ENCODE measurements around the gene CLCN7. TPM values are rescaled to one million over a fixed set of nuclear protein-coding genes. Genes with fewer than 3 reads are reported as not detected.
"Not testable (repeated sequence)": the region's sequence is repeated elsewhere in the genome, so short reads cannot be mapped to it uniquely, and the experiment has no call there.

CLCN7 gene
- total RNA-seq, 1 donor from 2014 or later = 80.8 TPM

- DNase-seq (ENCODE audit: low spot score) = no peak
These were observed 29.2 kb downstream of the CLCN7 start for GRCh38 chr16:1445518-1446203.

DNA sequence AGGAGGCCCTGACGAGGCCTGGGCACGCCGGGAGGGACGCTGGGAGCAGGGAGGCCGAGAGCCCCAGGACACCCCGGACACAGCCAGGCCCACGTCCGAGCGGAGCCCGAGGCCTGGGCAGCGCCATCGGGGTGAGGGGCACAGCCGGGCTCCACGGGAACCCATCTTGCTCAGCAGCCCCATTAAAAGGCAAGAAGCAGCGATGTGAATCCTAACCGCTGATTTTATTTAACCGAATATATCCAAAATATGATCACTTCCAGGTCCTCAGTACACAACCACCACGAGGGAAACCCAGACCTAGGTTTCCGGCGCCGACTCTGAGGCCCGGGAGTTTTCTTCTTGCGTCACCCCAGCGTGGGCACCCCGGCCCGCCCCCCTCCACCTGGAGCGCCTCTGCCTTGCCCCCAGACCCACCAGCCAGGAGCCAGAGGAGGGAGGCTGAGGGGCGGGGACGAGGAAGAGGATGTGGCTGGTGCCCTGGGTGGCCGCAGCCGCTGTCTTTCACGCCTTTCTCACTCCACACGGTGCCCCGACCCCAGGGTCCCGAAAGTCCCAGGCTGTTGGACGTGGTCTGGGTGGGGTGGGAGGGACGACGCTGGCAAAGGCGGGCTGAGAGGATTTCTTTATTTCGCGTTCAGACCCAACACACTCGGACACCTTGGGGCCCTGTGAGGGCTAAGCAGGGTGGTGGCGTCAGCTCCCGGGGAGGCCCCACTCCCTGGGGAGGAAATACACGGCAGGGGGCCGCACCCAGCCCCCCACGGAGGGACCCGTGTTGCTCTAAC lies 29.9 kb downstream of the CLCN7 start:
- DNase-seq (ENCODE audit: low spot score) = no peak

DNA sequence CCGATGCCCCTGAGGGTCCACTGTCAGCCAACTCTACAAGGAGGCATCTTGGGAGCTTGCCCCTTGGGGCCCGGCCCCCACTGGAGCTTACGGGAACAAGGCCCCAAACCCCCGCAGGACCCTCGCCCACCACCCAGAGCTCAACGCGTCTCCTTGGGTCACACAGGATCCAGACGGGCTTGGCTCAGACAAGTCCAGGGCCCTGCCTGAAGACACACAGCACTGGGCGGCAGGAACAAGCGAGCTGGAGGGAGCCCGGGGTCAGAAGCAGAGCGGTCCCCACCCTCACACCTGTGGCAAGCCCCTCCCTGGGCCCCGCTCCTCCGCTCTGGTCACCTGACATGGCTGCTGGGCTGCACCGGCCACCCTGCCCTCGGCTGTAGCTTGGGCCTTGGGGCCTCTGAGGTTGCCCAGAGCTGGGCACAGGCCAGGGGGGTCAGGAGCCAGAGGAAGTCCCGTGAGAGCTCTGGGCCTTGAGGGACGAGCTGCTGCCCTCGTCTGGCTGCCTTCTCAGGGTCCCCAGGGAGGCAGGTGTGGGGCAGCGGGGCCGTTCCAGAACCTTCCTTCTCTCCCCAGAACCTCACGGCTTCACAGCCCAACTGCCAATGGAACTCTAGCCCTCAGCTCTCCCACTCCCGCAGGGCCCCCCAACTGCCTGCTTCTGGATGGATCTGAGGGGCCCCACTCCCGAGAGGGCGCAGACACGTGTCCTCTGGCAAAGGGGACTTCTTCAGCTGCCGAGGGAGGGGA lies 30.7 kb downstream of the CLCN7 start, which contains the start of gene CCDC154:
TSS of gene CCDC154 (minus strand) at position 577 of the 750 bp plus-strand sequence. CDS start at position 343, 234 bp downstream.
- no peak for DNase-seq (ENCODE audit: low spot score)

GRCh38 chr16:1443403-1443973 lies 31.3 kb downstream of the CLCN7 start:
- DNase-seq (ENCODE audit: low spot score) = no peak

- DNase-seq (ENCODE audit: low spot score) = no peak
These were observed 32.1 kb downstream of the CLCN7 start for GRCh38 chr16:1442697-1443096.

- no peak for DNase-seq (ENCODE audit: low spot score)
These were observed 33.4 kb downstream of the CLCN7 start for GRCh38 chr16:1441391-1441829.

DNA sequence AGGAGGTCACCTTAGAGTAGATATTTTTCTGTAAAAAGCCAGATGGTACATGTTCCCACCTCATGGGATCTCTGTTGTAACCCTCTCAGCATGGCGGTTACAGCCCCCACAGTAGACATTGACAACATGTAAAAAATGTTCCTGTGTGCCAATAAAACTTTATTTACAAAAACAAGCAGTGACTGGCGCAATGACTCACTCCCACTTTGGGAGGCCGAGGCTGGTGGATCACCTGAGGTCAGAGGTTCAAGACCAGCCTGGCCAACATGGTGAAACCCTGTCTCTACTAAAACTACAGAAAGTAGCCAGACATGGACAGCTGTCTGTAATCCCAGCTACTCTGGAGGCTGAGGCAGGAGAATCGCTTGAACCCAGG lies 35.1 kb downstream of the CLCN7 start:
- DNase-seq (ENCODE audit: low spot score) = not testable (repeated sequence)

DNA sequence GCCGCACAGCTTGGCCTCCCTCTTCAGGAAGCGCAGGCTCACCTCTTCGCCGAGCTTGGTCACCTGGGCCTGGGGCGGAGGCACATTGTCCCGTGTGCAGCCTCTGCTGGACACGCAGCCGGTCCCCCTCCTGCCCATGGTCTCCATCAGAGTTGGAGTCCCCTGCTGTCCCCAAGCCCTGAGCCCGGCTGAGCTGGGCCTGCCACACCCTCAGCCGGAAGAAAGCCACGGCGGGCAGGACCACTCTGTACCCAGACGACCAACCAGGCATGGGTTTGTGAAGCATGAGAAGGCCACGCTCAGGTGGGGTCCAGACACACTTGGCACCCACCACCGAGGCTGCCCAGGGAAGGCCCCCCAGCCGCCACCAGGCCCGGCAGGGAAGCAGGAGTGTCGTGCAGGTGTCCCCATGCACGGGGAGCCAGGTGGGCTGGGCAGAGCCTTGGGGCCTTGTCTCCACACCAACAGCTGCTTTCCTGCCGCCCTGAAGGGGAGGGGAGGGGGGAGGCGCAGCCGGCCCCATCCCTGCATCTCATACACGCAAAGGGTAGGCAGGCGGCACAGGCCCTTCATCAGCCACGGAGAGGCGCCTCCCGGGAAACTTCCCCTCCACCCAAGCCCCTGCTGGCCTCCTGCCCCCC lies 35.6 kb downstream of the CLCN7 start:
- no peak for DNase-seq (ENCODE audit: low spot score)

GRCh38 chr16:1438229-1439057 lies 36.4 kb downstream of the CLCN7 start:
- no peak for DNase-seq (ENCODE audit: low spot score)

- DNase-seq (ENCODE audit: low spot score) = no peak
These were observed 37.2 kb downstream of the CLCN7 start for GRCh38 chr16:1437606-1438005.

GRCh38 chr16:1436731-1437355 lies 38.0 kb downstream of the CLCN7 start:
- DNase-seq (ENCODE audit: low spot score) = no peak

- DNase-seq (ENCODE audit: low spot score) = no peak
These were observed 38.7 kb downstream of the CLCN7 start for GRCh38 chr16:1435921-1436697.

GRCh38 chr16:1434644-1435592 lies 39.9 kb downstream of the CLCN7 start:
- DNase-seq (ENCODE audit: low spot score) = no peak

DNA sequence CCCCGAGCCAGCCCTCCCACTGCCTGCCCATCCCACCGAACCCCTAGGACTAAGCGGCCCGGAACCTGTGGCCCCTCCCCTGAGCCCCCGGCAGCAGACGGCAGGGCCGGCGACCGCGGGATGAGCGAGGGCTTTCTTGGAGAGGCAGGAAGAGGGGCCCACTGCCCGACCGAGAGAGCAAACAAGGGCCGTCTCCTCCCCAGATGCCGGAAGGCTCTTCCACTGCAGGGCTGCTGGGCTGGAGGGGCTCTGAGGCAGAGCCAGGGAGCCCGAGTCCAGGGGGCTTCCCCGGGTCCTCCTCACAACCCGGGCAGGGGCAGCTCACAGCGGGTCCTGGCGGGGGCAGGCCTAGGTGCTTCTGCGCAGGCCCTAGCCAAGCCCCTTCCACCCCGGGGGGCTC lies 41.1 kb downstream of the CLCN7 start:
- DNase-seq (ENCODE audit: low spot score) = no peak

GRCh38 chr16:1433263-1433560 lies 41.6 kb downstream of the CLCN7 start:
- DNase-seq (ENCODE audit: low spot score) = no peak

GRCh38 chr16:1432388-1433262 lies 42.2 kb downstream of the CLCN7 start:
- DNase-seq (ENCODE audit: low spot score) = no peak
